Sigmoid colon (tissue), 3 donors: ENCODE data around the gene TMEM53.

Source experiments
- CTCF ChIP-seq, 4 experiments: fragments of 450-650 bp in 3 of 4; fragments of 200-600 bp in 1 of 4; IDR thresholded peaks; one replicate each; pipeline ENCODE4 v1.5.1; 2016 to 2019; ENCODE audit warnings: antibody characterized with exemption in 4 of 4, mild to moderate bottlenecking in 3 of 4, moderate library complexity in 2 of 4
- POLR2A ChIP-seq, 2 donors: fragments of 450-650 bp; IDR thresholded peaks; one replicate each; pipeline ENCODE4 v1.6.1; 2016; ENCODE audit warnings: antibody characterized with exemption in 2 of 2, mild to moderate bottlenecking in 2 of 2, moderate library complexity in 2 of 2

GRCh38 chr1:44660176-44660575 lies 14.1 kb downstream of the TMEM53 start:
- TF ChIP-seq CTCF (IDR thresholded peaks at IDR 0.05) (no peak), POLR2A (IDR thresholded peaks at IDR 0.05) (no peak)
